Measurements from ENCODE around the gene CHSY1. TPM values are rescaled to one million over a fixed set of nuclear protein-coding genes. Genes with fewer than 3 reads are reported as not detected.

The CHSY1 gene
- polyA plus RNA-seq, 3 donors, result 2.7 to 19.0 (median 3.0) TPM

DNA sequence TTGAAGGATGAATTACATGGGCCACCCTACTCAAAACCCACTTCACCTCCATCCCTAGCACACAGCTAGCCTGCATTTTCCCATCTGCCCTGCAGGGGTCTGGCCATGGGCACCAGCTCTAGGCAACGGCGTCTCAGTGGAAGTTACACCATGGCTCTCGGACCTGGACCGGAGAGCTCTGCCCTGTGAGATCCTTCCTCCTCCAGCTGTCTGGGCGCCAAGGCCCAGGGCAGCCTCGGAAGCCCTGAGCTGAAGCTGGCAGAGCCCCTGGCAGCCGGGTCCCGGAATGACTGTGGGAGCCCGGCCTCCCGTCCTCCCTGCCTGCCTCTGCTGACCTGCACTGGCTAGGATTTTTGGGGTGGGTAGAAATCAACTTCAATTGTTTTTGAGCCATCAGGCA, 98.9 kb downstream of the CHSY1 start:
- Histone ChIP-seq H3K79me2 (ENCODE audit: insufficient read depth, low read length) (no peaks in the 10 kb centered on the region), H3K9ac (ENCODE audit: insufficient read depth, low read length, poor library complexity, severe bottlenecking) (no peak overlapping the region), H3K27ac (ENCODE audit: low read depth in 1 of 2, low read length in 2 of 2) (no peak overlapping the region), H3K36me3 (replicated peaks in 1 of 2; ENCODE audit: control insufficient read depth in 1 of 2, insufficient read depth in 2 of 2, low read length in 2 of 2) (no peaks in the 10 kb centered on the region), H3K4me2 (replicated peaks; ENCODE audit: extremely low read depth, low read length, poor library complexity, severe bottlenecking) (no peak overlapping the region), H3K4me1 (ENCODE audit: control insufficient read depth in 1 of 2, insufficient read depth in 2 of 2, low read length in 2 of 2) (peaks cover 14 to 17% of the 10 kb centered on the region in 2 donors), H4K20me1 (ENCODE audit: insufficient read depth, low read length) (no peaks in the 10 kb centered on the region), H3K9me3 (replicated peaks in 1 of 2; ENCODE audit: control insufficient read depth in 1 of 2, insufficient read depth in 1 of 2, low read length in 2 of 2) (peaks cover 0 to 5% of the 10 kb centered on the region in 2 donors), H2AFZ (ENCODE audit: insufficient read depth, low read depth, low read length, poor library complexity, severe bottlenecking) (no peak overlapping the region), H3K27me3 (ENCODE audit: control insufficient read depth in 2 of 2, insufficient read depth in 2 of 2, low read length in 2 of 2) (no peaks in the 10 kb centered on the region), H3K4me3 (replicated peaks in 1 of 3; ENCODE audit: low read depth in 2 of 3, low read length in 3 of 3) (no peak overlapping the region)
- Mint-ChIP-seq H3K36me3 (no peaks in the 10 kb centered on the region), H3K4me1 (peaks cover 20% of the 10 kb centered on the region), H3K27me3 (ENCODE audit: low read depth in 3 of 3) (peaks cover 1 to 11% (median 2%) of the 10 kb centered on the region in 3 donors), H3K4me3 (no peak overlapping the region), H3K27ac (no peak overlapping the region), H3K9me3 (peaks cover 0 to 8% (median 4%) of the 10 kb centered on the region in 7 donors)
- DNase-seq, result peak; percentile 19 to 47 (median 36)
- WGBS (ENCODE audit: insufficient coverage), result 68% methylated on average over 4 of the region's 10 CpGs
- TF ChIP-seq CTCF (IDR thresholded peaks at IDR 0.05), result peak; percentile 78
- intact Hi-C loops (cut with micrococcal nuclease), result no loop called here

- no peaks in the 10 kb centered on the region for H3K36me3 ChIP-seq (replicated peaks in 1 of 2; ENCODE audit: control insufficient read depth in 1 of 2, insufficient read depth in 2 of 2, low read length in 2 of 2)
- no peaks in the 10 kb centered on the region for H4K20me1 ChIP-seq (ENCODE audit: insufficient read depth, low read length)
- H3K4me2 ChIP-seq (replicated peaks; ENCODE audit: extremely low read depth, low read length, poor library complexity, severe bottlenecking), result no peak overlapping the region
- peaks cover 20% of the 10 kb centered on the region for H3K4me1 Mint-ChIP-seq
- peaks cover 14 to 17% of the 10 kb centered on the region in 2 donors for H3K4me1 ChIP-seq (ENCODE audit: control insufficient read depth in 1 of 2, insufficient read depth in 2 of 2, low read length in 2 of 2)
- H3K27ac Mint-ChIP-seq, result no peak overlapping the region
- no peak overlapping the region for H3K27ac ChIP-seq (ENCODE audit: low read depth in 1 of 2, low read length in 2 of 2)
- TF ChIP-seq CTCF (IDR thresholded peaks at IDR 0.05), result no peak
- H3K4me3 ChIP-seq (replicated peaks in 1 of 3; ENCODE audit: low read depth in 2 of 3, low read length in 3 of 3), result no peak overlapping the region
- H3K9me3 ChIP-seq (replicated peaks in 1 of 2; ENCODE audit: control insufficient read depth in 1 of 2, insufficient read depth in 1 of 2, low read length in 2 of 2), result peaks cover 0 to 5% of the 10 kb centered on the region in 2 donors
- H3K79me2 ChIP-seq (ENCODE audit: insufficient read depth, low read length), result no peaks in the 10 kb centered on the region
- peaks cover 0 to 7% (median 5%) of the 10 kb centered on the region in 3 donors for H3K27me3 Mint-ChIP-seq (ENCODE audit: low read depth in 3 of 3)
- no peak for DNase-seq
- H3K36me3 Mint-ChIP-seq, result no peaks in the 10 kb centered on the region
- no peak overlapping the region for H3K4me3 Mint-ChIP-seq
- no peak overlapping the region for H3K9ac ChIP-seq (ENCODE audit: insufficient read depth, low read length, poor library complexity, severe bottlenecking)
- intact Hi-C loops (cut with micrococcal nuclease), result no loop called here
- 11% methylated on average over 8 of the region's 8 CpGs for WGBS (ENCODE audit: insufficient coverage)
- no peak overlapping the region for H2AFZ ChIP-seq (ENCODE audit: insufficient read depth, low read depth, low read length, poor library complexity, severe bottlenecking)
- H3K27me3 ChIP-seq (ENCODE audit: control insufficient read depth in 2 of 2, insufficient read depth in 2 of 2, low read length in 2 of 2), result no peaks in the 10 kb centered on the region
- peaks cover 0 to 8% (median 4%) of the 10 kb centered on the region in 7 donors for H3K9me3 Mint-ChIP-seq
Observed at GRCh38 chr15:101151288-101151687, 100.6 kb downstream of the CHSY1 start.

Measured in CD14-positive monocyte (primary cell).